CD4-positive, alpha-beta T cell treated with Interleukin-15 for 1 hour (primary cell): ENCODE data around the gene RPLP1.
"Not testable (repeated sequence)": the region's sequence is repeated elsewhere in the genome, so short reads cannot be mapped to it uniquely, and the experiment has no call there.

Source experiments
- DNase-seq: peaks from one replicate; pipeline ENCODE4 v3.0.0-alpha.2; 2020

RPLP1 gene

DNA sequence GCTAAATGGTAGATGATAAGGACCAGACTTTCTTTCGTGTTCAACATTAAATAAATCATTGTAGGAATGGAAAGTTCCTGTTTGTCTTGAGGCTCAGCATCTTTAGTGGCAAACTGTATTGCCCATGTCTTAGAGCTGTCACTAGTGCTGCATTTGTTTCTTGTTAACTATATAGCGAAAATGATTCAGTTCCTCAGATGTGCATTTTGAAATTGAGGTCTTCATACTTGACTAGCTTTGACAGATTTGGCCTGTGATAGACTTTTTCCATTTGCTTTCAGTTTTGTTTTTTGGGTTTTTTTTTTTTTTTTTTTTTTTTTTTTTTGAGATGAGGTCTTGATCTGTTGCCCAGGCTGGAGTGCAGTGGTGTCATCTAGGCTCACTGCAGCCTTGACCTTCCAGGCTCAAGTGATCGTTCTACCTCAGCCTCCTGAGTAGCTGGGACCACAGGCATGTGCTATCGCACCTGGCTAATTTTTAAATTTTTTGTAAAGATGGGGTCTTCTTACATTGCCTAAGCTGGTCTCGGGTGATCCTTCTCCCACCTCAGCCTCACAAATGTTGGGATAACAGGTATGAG, 9.5 kb upstream of the RPLP1 start:
- no peak for DNase-seq

DNA sequence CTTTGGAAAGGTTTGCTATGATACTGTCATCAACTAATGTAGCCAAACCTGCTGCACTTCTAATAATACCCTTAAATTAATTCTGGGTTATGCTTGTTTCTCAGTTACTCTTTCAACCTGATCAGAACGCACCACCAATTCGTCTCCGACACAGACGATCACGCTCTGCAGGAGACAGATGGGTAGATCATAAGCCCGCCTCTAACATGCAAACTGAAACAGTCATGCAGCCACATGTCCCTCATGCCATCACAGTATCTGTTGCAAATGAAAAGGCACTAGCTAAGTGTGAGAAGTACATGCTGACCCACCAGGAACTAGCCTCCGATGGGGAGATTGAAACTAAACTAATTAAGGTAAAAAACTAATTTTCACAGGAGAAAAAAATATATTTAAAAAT, 7.9 kb upstream of the RPLP1 start:
- no peak for DNase-seq

DNA sequence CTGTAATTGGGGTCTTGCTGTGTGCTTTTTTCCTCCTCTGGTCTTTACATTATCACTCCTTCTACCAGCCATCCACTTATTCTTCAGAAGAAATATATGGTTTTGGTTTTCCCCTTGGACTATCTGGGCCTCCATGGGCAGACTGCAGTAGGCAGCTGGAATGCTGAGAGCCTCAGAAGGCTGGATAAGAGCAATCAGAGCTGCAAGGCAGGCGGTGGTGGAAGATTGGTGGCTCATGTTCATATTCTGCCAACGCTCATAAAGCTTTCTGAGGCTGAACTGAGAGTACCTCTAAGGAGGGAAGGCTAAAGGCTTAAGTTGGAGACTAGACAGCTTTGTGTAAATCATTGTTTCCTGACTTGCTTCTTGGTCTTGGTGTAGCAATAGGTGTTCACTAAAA, 5.7 kb upstream of the RPLP1 start:
- no peak for DNase-seq

DNA sequence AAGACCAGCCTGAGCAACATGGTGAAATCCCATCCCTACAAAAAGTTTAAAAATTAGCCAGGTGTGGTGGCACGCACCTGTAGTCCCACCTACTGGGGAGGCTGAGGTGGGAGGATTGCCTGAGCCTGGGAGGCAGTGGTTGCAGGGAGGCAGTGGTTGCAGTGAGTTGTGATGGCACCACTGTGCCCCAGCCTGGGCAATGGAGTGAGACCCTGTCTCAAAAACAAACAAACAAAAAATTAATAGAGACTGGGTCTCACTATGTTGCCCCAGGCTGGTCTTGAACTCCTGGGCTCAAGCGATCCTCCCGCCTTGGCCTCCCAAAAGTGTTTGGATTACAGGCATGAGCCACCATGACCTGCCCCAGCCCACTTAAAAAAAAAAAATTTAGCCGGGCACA, 2.4 kb upstream of the RPLP1 start:
- DNase-seq, result not testable (repeated sequence)

DNA sequence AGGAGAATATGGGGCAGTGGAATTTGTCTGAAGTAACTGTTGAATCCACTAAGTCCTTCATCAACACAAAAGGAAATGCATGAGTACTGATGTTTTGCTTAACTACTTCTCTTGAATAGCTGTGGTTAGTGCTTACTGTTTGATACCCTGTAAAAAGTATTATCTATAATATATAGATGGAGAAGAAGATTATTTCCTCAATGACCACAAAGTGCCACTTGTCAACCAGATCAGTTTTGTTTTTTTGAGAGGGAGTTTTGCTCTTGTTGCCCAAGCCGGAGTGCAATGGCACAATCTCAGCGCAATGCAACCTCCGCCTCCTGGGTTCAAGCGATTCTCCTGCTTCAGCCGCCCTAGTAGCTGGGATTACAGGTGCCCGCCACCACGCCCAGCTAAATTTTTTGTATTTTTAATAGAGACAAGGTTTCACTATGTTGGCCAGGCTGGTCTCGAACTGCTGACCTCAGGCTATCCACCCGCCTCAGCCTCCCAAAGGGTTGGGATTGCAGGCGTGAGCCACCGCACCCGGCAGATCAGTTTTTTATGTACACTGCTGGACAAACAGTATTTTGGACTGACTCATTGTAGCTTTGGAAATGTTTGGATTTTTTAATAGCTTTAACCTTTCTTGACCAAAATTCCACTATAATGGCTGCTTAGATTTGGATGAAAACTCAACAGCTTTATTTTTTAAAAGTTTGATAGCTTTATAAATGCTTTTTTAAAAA, 1.5 kb upstream of the RPLP1 start:
- DNase-seq, result no peak

DNA sequence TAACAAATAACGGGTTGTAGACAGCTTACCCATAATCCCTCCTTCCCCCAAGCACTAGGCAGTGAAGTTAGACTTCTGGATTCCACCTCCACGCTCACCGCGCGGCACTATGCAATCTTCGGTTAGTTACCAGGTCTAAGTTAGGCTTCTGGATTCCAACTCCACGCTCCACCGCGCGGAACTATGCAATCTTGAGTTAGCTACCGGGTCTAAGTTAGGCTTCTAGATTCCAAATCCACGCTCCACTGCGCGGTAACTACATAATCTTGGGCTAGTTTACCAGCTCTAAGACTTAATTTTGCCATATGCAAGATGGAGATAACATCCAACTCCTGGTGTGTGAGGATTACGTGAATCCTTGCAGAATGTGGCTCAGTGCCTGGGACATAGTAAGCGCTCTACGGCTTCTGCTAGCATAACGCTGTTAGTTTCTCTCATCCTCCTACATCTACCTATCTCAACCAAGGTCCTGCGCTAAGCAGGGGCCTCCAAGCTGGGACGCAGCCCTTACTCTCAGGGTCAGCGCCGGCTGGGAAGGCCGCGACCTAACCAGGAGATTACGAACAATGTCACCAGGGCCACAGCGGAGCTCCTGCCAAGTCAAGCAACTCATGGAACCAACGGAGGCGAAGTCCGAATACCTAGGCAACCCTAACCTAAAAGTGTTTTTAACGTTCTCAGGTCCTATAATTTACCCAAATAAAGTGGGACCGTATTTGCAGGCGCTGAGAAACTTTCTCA, 497 bp upstream of the RPLP1 start:
- peak; percentile 21 for DNase-seq

DNA sequence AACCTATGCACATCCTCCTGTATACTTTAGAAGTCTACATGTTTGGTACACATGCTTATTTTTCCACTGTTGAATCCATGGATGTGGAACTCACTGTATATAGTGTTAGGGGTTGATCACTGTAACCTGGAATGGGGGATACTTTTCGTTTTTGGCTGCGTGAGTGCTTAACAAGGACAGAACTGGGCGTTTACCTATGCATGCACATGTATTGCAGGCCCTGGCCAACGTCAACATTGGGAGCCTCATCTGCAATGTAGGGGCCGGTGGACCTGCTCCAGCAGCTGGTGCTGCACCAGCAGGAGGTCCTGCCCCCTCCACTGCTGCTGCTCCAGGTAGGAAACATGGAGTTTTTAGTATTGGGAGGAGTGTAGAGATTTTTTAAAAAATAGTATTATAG, 2.3 kb downstream of the RPLP1 start:
- no peak for DNase-seq

DNA sequence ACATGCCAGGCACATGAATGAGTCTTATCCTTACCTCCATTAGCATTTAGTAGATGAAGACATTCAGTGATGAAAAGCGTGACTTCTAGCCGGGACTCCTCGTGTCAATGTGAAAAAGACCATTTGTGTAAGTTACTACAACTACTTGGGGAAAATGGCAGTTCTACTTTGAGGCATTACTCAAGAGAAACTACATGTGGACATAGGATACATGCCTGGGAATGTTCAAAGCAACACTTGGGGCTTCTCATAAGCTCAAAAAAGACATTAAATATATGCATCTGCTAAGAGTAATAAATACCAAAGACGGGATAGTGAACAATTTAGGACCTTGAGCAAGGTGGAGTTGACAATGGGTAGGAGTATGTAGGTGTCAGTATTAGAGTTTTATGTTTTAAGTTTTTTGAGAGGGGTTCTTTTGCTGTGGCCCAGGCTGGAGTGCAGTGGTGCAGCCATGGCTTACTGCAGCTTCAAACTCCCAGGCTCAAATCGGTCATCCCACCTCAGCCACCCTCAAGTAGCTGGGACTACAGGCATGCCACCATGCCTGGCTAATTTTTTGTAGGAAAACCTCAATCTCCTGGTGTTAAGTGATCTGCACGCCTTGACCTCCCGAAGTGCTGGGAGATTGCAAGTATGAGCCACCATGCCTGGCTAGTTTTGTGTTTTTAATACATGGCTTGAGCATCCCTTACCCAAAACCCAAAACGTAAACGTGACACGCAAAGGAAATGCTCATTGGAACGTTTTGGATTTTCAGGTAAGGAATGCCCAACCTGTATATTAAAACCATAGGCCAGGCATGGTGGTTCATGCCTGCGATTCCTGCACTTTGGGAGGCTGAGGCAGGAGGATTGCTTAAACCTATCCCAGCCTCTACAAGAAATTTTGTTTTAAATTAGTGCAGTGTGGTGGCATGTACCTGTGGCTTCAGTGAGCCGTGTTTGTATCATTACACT, 3.9 kb downstream of the RPLP1 start:
- no peak for DNase-seq

DNA sequence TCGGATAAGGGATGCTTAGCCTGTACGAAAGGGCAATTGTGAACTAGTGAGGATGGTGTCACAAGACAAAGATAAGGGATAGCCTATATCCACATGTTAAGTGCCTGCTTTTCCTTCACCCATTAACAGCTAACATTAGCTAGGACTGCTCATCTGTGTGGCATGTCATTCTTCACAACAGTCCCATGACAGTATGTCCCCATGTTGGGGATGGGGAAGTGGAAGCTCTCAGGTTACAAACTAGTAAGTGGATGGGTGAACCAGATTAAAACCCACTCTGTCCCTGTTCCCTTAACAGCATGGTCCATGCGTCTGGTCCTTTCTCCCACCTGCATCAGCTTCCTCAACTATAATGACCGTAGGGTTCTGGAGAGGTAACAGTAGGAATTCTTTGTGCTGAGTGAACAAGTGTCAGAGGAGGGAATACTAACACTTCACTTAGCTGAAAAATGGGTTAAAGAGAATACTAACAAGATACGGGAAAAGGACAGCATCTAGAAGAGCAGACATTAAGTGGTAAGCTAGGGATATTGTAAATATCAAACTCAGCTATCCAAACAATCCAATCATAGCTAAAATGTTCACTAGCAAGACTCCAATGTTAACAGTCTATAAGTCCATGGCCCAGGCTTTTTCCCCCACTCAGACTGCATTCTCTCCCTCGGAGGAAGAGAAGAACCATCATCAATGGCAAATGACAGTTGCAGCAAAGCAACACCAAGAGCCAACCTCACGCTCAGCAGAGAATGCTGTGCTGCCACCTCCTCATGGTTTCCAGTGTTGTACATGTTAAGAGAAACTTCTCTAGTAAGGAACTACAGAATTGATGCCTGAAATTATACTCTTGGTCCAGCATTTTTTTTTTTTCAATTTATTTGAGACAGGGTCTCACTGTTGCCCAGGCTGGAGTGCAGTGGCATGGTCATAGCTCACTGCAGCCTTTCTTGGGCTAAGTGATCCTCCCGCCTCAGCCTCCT, 5.0 kb downstream of the RPLP1 start:
- DNase-seq, result no peak

DNA sequence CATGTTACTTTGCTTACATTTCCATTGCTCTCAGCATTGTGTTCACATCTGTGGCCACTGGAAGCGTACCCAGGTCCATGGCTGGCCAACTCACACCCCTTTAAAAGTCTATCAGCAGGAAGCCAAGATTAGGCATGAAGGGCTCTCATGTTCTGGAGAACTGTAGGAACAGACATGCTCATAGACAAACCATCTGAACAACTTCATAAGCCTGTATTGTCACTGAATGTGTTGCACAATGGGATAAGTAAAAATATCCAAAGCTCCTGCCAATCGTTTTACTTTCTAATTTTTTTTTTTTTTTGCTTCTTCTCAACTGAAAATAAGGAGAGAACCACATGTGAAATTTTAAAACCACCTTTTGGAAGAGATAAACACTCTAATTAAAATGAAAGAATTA, 6.4 kb downstream of the RPLP1 start:
- DNase-seq, result no peak

DNA sequence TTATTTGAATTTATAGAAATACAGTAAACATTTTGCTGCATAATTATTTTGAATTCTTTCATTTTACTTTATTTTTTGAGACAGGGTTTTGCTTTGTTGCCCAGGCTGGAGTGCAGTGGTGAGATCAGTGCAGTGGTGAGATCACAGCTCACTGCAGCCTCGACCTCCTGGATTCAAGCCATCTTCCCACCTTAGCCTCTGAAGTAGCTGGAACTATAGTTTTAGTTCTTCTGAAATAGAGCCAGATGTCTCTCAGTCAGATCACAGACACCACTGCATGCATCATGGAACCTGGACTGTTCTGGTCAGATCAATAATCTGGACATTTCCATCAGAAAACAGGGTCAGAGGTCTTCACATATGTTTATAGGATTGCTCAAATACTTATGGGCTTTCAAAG, 7.9 kb downstream of the RPLP1 start:
- no peak for DNase-seq

DNA sequence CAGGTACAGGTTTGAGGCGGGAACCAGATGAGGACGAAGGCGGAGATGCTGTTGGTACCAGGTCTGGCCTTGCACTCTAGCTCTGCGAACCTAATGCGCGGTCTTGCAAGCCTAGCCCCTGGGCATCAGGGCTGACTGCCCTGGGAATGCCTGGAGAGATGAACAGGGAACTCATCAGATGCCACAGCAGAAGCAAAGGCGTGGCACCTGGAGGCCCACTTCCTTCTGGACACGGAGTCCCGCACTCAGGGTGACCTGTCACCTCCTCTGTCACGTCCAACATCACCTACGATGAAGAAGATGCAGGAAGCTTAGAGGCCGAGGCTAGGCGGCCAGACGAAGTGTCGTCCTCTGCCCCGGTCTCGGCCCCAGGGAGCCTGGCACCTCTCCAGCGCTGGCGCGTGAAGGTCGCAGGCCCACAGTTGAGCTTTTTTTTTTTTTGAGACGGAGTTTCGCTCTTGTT, 9.4 kb downstream of the RPLP1 start:
- DNase-seq, result no peak

DNA sequence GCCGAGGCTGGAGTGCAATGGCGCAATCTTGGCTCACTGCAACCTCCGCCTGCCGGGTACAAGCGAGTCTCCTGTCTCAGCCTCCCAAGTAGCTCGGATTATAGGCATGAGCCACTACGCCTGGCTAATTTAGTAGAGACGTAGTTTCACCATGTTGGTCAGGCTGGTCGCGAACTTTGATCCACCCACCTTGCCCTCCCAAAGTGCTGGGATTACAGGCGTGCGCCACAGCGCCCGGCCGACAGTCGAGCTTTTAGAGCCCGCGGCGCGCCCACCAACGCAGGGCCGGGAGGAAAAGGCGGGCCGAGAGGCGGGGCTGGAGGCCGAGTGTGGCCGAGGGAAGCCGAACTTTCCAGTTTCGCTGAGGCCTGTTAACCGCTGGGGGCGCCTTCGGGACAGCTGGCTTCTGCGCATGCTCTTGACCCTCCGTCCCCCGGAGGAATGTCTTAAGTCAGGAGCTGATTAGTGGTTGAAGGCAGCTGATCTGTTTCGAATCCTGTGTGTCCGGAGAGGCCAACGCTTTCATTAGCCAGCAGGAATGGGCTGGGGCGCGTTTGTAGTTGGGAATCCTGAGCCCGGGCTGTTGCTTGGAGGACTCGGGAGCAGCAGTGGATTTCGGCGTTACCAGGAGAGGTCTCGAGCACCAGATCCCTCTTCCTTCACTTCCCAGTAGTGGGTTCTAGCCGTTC, 10.0 kb downstream of the RPLP1 start:
- peak; percentile 93 for DNase-seq

DNA sequence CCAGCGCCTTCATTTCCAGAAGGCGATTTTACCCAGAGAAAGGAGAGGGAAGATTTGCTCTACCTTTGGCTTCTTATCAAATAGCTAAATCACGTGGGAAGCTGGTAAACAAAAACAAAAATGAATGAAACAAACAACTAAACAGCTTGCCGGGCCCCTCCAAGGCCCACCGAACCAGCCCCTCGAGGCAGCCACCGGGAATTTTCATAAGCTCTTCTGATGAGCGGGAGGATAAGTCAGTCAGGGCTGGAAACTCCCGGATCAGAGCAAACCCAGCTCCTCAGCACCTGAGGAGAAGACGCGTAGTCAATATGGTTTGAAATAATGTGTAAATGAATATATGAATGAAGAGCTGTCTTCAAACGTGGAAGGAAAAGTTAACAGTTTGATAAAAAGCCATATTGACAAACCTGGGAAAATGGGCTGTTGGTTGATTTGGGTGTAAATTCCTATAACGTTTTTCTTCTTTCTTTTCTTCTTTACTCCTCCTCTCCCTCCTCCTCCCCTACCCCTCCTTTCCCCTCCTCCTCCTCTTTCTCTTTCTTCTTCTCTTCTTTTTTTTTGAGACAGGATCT, 10.7 kb downstream of the RPLP1 start:
- DNase-seq, result no peak

DNA sequence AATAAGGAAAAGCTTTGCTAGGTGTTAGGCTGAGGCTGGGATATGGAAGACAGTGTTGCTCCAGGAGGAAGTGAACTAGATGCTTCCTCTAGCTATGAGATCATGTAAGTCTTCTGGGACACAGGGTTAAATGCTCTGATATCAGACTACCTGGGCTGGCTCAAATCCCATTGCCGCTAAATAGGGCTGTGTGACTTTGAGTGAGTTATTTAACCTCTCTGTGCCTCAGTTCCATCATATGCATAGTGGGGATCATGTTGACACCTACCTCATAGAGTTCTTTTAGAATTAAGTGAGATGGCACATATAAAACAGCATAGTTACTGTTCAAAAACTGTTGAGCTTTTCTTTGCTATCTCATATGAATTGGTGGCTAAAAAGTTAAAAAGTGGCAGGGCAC, 12.6 kb downstream of the RPLP1 start:
- DNase-seq, result no peak

DNA sequence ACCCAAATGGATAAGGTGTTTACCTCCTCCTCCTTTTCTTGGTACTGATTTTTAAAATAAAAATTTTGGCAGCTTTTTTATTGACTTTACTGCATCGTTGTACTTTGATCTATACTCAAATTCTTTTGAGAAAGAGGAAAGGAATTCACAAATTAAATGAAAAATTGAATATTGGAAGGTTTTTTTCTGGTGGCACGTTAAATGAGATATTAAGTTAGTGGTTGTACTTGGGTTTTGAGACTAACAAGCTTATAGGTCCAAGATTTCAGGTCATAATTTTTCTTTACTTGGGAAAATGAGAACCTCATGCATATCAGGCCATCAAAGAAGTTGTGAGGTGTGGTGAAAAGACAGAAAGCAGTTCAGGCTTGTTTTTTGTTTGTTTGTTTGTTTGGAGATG, 14.1 kb downstream of the RPLP1 start:
- no peak for DNase-seq

DNA sequence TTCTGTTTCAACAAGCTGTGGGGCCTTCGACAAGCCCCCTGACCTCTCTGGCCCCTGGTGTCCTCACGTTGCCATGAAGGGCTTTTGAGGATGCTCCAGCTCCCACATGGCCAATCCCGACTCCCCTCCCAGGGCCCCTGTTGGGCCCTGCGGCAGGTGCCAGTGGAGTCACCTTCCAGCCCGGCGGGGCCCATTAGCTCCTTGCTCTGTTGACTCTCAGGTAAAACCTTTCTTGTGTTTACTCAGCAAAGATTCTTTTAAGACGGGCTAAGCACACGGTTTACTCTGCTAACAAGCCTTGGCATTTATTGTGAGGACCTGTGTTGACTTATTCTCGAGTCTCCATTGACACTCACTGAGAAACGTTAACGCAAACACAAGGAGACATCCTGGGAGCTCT, 15.0 kb downstream of the RPLP1 start:
- no peak for DNase-seq

DNA sequence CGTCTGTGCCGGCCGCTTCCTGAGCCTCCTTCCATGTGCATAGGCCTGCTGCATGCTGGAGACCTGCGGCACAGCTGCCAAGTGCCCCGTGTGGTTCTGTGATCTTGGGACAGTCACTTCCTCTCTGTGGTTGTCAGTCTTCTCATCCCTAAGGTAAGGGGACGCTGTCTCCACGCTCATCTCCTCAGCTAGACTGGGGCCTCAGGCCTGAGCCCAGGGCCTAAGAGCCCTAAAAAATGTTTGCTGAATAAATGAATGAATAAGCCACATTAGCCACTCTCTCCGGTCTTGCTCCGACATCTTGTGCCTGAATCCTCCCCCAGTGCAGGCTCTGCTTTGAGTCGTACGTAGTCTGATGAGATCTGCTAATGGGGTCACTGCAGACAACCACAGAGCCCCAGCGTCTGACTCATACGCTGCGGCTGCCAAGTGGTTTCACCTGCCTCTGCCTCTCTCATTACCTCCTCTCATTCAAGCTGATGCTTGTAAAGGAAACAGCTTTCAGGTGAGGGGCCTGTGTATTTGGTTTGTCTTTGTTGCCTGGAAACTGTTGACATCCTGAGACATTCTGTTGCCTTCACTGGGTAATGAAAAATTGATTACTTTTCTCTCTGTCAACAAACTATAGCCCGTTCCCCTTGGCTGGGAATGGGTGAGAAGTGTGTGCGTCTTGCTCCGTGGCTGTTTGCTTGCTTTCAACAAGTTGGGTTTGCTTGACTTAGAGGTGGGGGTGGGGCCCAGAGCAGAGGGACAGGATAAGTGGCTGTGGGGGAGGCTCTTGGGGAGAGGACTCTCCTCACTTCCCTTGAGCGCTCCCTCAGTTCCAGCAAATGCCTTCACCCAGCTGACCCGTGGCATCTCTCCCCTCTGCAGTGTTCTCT, 15.9 kb downstream of the RPLP1 start:
- peak; percentile 91 for DNase-seq

DNA sequence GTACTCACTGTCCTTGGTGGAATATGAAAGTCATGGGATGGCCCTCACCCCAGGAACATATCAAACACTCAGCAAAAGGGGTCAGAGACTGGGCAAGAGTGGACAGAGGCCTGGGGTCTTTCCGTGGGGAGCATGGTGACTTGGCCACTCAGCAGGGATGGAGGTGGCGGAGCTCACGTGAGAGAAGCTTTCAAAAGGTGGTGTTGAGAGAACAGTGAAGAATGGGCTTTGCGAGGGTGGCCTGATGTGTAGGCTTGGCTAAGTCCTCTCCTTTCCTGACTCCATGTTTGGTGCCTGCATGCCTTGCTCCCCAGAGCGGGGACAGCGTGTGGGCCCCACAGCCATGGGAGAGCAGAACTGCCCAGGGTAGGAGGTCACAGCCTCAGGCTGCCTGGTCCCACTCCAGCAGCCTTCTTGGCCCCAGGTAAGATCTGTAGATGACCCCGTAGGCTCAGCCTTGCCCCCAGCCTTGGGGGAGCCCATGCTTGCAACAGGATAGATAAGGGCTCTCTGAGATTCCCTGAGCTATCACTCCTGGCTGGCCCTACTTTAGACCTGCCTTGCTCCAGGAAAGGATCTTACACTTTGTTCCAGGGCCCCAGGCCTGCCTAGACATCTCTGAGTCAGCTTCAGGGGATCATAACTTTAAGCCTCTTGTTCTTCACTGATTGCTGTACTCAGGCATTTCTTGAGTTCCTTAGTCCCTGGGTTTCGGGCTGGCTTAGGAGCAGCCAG, 17.0 kb downstream of the RPLP1 start:
- no peak for DNase-seq
